HepG2 (cell line): ENCODE data around the gene ZCCHC10. TPM values are rescaled to one million over a fixed set of nuclear protein-coding genes. Genes with fewer than 3 reads are reported as not detected.

ENCODE experiments used
- AHR ChIP-seq: IDR thresholded peaks from 2 replicates; pipeline ENCODE4 v1.6.1; 2018; ENCODE audit warnings: missing genetic modification reagents, missing compliant biosample characterization
- CENPT ChIP-seq: sonication (generic); formaldehyde crosslinking; IDR thresholded peaks from 2 replicates; pipeline ENCODE4 v1.8.0; 2022; ENCODE audit warnings: low read depth, mild to moderate bottlenecking, moderate library complexity, missing genetic modification reagents
- FOSL2 ChIP-seq: sonication (generic); formaldehyde crosslinking; IDR thresholded peaks from 2 replicates; pipeline ENCODE4 v1.4.0; 2020; ENCODE audit warnings: missing genetic modification reagents
- FOXK2 ChIP-seq: fragments of 450-650 bp; IDR thresholded peaks from 2 replicates; pipeline ENCODE4 v1.6.1; 2016
- HDAC1 ChIP-seq: sonication (generic); formaldehyde crosslinking; IDR thresholded peaks from 2 replicates; pipeline ENCODE4 v1.5.1; 2020; ENCODE audit warnings: mild to moderate bottlenecking, missing genetic modification reagents
- HMGA1 ChIP-seq: sonication (generic); formaldehyde crosslinking; conservative IDR thresholded peaks from 2 replicates; pipeline ENCODE4 v1.4.0; 2020; ENCODE audit warnings: missing genetic modification reagents
- HNRNPL ChIP-seq: fragments of 200-400 bp; formaldehyde crosslinking; IDR thresholded peaks from 2 replicates; pipeline ENCODE4 v1.6.1; 2017; ENCODE audit warnings: mild to moderate bottlenecking, low read depth, low read length
- HOXA7 ChIP-seq: sonication (generic); formaldehyde crosslinking; IDR thresholded peaks from 2 replicates; pipeline ENCODE4 v1.8.1; 2022; ENCODE audit warnings: mild to moderate bottlenecking, missing genetic modification reagents, moderate library complexity
- IRF1 ChIP-seq: sonication (generic); formaldehyde crosslinking; IDR thresholded peaks from 2 replicates; pipeline ENCODE4 v1.4.0; 2020; ENCODE audit warnings: low read depth, mild to moderate bottlenecking, missing genetic modification reagents
- KMT2B ChIP-seq: IDR thresholded peaks from 2 replicates; pipeline ENCODE4 v1.6.1; 2016; ENCODE audit warnings: missing genetic modification reagents, missing compliant biosample characterization
- NFE2L1 ChIP-seq: sonication (generic); formaldehyde crosslinking; IDR thresholded peaks from 2 replicates; pipeline ENCODE4 v1.4.0; 2020; ENCODE audit warnings: missing genetic modification reagents, mild to moderate bottlenecking, borderline replicate concordance
- PITX1 ChIP-seq: sonication (generic); formaldehyde crosslinking; IDR thresholded peaks from 2 replicates; pipeline ENCODE4 v1.5.1; 2020; ENCODE audit warnings: mild to moderate bottlenecking, missing genetic modification reagents
- PLRG1 ChIP-seq: fragments of 450-650 bp; conservative IDR thresholded peaks from 2 replicates; pipeline ENCODE4 v1.6.1; 2016
- RFX1 ChIP-seq: fragments of 450-650 bp; IDR thresholded peaks from 2 replicates; pipeline ENCODE4 v1.6.1; 2017
- RXRA ChIP-seq: sonication (generic); formaldehyde crosslinking; IDR thresholded peaks from 2 replicates; pipeline ENCODE4 v1.5.1; 2020; ENCODE audit warnings: missing genetic modification reagents
- SP1 ChIP-seq, 2 experiments: fragments of 450-650 bp in 1 of 2; sonication (generic) in 1 of 2; formaldehyde crosslinking in 1 of 2; IDR thresholded peaks; 2 replicates each; pipeline versions ENCODE4 v1.4.0 to v1.6.1; 2016 to 2020; ENCODE audit warnings: missing genetic modification reagents in 1 of 2
- SPEN ChIP-seq: sonication (generic); formaldehyde crosslinking; IDR thresholded peaks from 2 replicates; pipeline ENCODE4 v1.5.1; 2020; ENCODE audit warnings: low read depth, mild to moderate bottlenecking, missing genetic modification reagents
- SRSF1 ChIP-seq: fragments of 200-400 bp; formaldehyde crosslinking; optimal IDR thresholded peaks from 2 replicates; pipeline ENCODE3; 2017; ENCODE audit warnings: mild to moderate bottlenecking, low read depth, low read length, moderate library complexity
- TAF15 ChIP-seq: fragments of 200-400 bp; formaldehyde crosslinking; IDR thresholded peaks from one replicate; pipeline ENCODE4 v1.6.1; 2018; ENCODE audit warnings: mild to moderate bottlenecking, low read depth, low read length; ENCODE audit not compliant: poor library complexity, severe bottlenecking
- TERF1 ChIP-seq: sonication (generic); formaldehyde crosslinking; IDR thresholded peaks from 2 replicates; pipeline ENCODE4 v1.8.0; 2022; ENCODE audit warnings: mild to moderate bottlenecking, missing genetic modification reagents, moderate library complexity
- THYN1 ChIP-seq: sonication (generic); formaldehyde crosslinking; IDR thresholded peaks from 2 replicates; pipeline ENCODE4 v1.8.1; 2023; ENCODE audit warnings: low read depth, mild to moderate bottlenecking, moderate library complexity, missing genetic modification reagents, borderline replicate concordance
- TOE1 ChIP-seq: sonication (generic); formaldehyde crosslinking; IDR thresholded peaks from 2 replicates; pipeline ENCODE4 v1.4.0; 2020; ENCODE audit warnings: mild to moderate bottlenecking, missing genetic modification reagents
- XBP1 ChIP-seq: sonication (generic); formaldehyde crosslinking; IDR thresholded peaks from 2 replicates; pipeline ENCODE4 v1.5.0; 2020; ENCODE audit warnings: missing genetic modification reagents
- ZBTB21 ChIP-seq: sonication (generic); formaldehyde crosslinking; IDR thresholded peaks from 2 replicates; pipeline ENCODE4 v1.4.0; 2020; ENCODE audit warnings: missing genetic modification reagents
- ZNF256 ChIP-seq: sonication (generic); formaldehyde crosslinking; conservative IDR thresholded peaks from 2 replicates; pipeline ENCODE4 v1.4.0; 2020; ENCODE audit warnings: missing genetic modification reagents
- ZNF33A ChIP-seq: sonication (generic); formaldehyde crosslinking; IDR thresholded peaks from 2 replicates; pipeline ENCODE4 v1.5.1; 2020; ENCODE audit warnings: missing genetic modification reagents, mild to moderate bottlenecking, moderate library complexity, borderline replicate concordance
- ZNF501 ChIP-seq: sonication (generic); formaldehyde crosslinking; IDR thresholded peaks from 2 replicates; pipeline ENCODE4 v1.5.1; 2020; ENCODE audit warnings: mild to moderate bottlenecking, moderate library complexity, missing genetic modification reagents
- ZNF652 ChIP-seq: IDR thresholded peaks from 2 replicates; pipeline ENCODE4 v1.6.1; 2016; ENCODE audit warnings: low read depth, borderline replicate concordance
- ZNF749 ChIP-seq: sonication (generic); formaldehyde crosslinking; IDR thresholded peaks from 2 replicates; pipeline ENCODE4 v1.8.0; 2022; ENCODE audit warnings: mild to moderate bottlenecking, missing genetic modification reagents, moderate library complexity, borderline replicate concordance
- ZNF75D ChIP-seq: sonication (generic); formaldehyde crosslinking; IDR thresholded peaks from 2 replicates; pipeline ENCODE4 v1.8.1; 2023; ENCODE audit warnings: missing genetic modification reagents, mild to moderate bottlenecking, borderline replicate concordance
- ZNF775 ChIP-seq: sonication (generic); formaldehyde crosslinking; IDR thresholded peaks from 2 replicates; pipeline ENCODE4 v1.4.0; 2020; ENCODE audit warnings: missing genetic modification reagents, mild to moderate bottlenecking, moderate library complexity, borderline replicate concordance
- ZNF781 ChIP-seq: sonication (generic); formaldehyde crosslinking; IDR thresholded peaks from 2 replicates; pipeline ENCODE4 v1.5.1; 2020; ENCODE audit warnings: borderline replicate concordance, mild to moderate bottlenecking, missing genetic modification reagents; ENCODE audit errors: not compliant biosample characterization
- polyA plus RNA-seq, 8 experiments: library from polyadenylated mRNA; depleted of rRNA in 3 of 8; stranded (reverse) in 7 of 8; unstranded in 1 of 8; fragments of >200 nt; fragmentation: Illumina TruSeq in 4 of 8; extraction: Trizol in 4 of 8; gene quantifications; 2 replicates each; pipeline versions ENCODE4 v1.2.1 to v1.2.3, GENCODE V29; 2011 to 2016; ENCODE audit warnings: low read depth in 4 of 8, missing spikeins in 1 of 8, mixed read lengths in 1 of 8; ENCODE audit not compliant: insufficient read depth in 1 of 8
- total RNA-seq, 5 experiments: library from RNA; depleted of rRNA; stranded (reverse); fragments of >200 nt; fragmentation: Illumina TruSeq; extraction: Trizol; gene quantifications; 2 replicates each; pipeline ENCODE4 v1.2.3, GENCODE V29; 2016; ENCODE audit warnings: low read depth in 1 of 5
- TF ChIP-seq, protein P1 (sequence below): sonication (generic); formaldehyde crosslinking; IDR thresholded peaks from 2 replicates; pipeline ENCODE4 v1.4.0; 2020; ENCODE audit warnings: missing genetic modification reagents

ZCCHC10 gene
- total and polyA plus RNA-seq, 2 of the 13 experiments (the other 11 are each of a cell fraction or from before 2014, with no cell fraction given): 40.7 to 48.2 TPM

DNA sequence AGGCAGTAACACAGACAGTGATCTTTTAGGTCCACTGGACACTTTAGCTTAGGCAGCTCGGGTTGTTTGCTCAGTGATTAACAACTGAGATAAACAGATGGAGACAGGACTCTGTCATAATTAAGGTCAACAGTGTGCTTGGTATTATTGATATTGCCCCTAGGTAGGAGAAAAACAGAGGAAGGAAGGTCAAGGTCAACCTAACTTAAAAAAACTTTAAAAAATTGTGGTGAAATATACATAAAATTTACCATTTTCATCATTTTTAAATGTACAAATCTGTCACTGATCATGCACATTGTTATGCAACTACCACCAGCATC, 23.3 kb upstream of the ZCCHC10 start (continued):
- no peak for TF ChIP-seq ZNF749
- no peak for TF ChIP-seq CENPT (CRISPR knock-in tag)
- TF ChIP-seq SRSF1: no peak
- no peak for TF ChIP-seq KMT2B (CRISPR knock-in tag)
- TF ChIP-seq HNRNPL: no peak
- no peak for TF ChIP-seq ZNF781 (CRISPR knock-in tag)
- TF ChIP-seq SPEN (CRISPR knock-in tag): 0 out of 2 replicates have a peak, but pooled peaks have one; percentile 38
- no peak for TF ChIP-seq NFE2L1 (CRISPR knock-in tag)
- TF ChIP-seq THYN1 (CRISPR knock-in tag): 0 out of 2 replicates have a peak, but pooled peaks have one; percentile 33
- TF ChIP-seq SP1 (IDR thresholded peaks at IDR 0.05): no peak
- no peak for TF ChIP-seq SP1 (CRISPR knock-in tag; IDR thresholded peaks at IDR 0.05)
- peak; percentile 76 for TF ChIP-seq FOSL2
- no peak for TF ChIP-seq PLRG1
- TF ChIP-seq RFX1: no peak
- no peak for TF ChIP-seq FOXK2
- no peak for TF ChIP-seq TAF15
- no peak for TF ChIP-seq ZNF775 (CRISPR knock-in tag)
- TF ChIP-seq TERF1: no peak
- TF ChIP-seq HMGA1 (CRISPR knock-in tag): no peak
- TF ChIP-seq ZBTB21 (CRISPR knock-in tag): no peak
- no peak for TF ChIP-seq ZNF501 (CRISPR knock-in tag)
- no peak for TF ChIP-seq AHR (CRISPR knock-in tag)
- no peak for TF ChIP-seq ZNF256 (CRISPR knock-in tag)
- no peak for TF ChIP-seq ZNF33A (CRISPR knock-in tag)
- peak; percentile 45; the same call in 1 of the 2 replicates for TF ChIP-seq RXRA (CRISPR knock-in tag)
- TF ChIP-seq HDAC1 (CRISPR knock-in tag): peak; percentile 69
- TF ChIP-seq TOE1 (CRISPR knock-in tag): no peak
- TF ChIP-seq ZNF652: no peak; the same call in 1 of the 2 replicates
- no peak for TF ChIP-seq ZNF75D (CRISPR knock-in tag)
- peak; percentile 96 for TF ChIP-seq PITX1
- TF ChIP-seq, protein P1, sequence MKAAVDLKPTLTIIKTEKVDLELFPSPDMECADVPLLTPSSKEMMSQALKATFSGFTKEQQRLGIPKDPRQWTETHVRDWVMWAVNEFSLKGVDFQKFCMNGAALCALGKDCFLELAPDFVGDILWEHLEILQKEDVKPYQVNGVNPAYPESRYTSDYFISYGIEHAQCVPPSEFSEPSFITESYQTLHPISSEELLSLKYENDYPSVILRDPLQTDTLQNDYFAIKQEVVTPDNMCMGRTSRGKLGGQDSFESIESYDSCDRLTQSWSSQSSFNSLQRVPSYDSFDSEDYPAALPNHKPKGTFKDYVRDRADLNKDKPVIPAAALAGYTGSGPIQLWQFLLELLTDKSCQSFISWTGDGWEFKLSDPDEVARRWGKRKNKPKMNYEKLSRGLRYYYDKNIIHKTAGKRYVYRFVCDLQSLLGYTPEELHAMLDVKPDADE: no peak
- no peak for TF ChIP-seq HOXA7
- TF ChIP-seq XBP1: no peak
- no peak for TF ChIP-seq IRF1 (CRISPR knock-in tag)
